ENCODE measurements around the gene EPB41L3. TPM values are rescaled to one million over a fixed set of nuclear protein-coding genes. Genes with fewer than 3 reads are reported as not detected.

EPB41L3 gene
- total RNA-seq, 4 donors from 2014 or later, result 9.6 to 37.0 (median 13.5) TPM

DNA sequence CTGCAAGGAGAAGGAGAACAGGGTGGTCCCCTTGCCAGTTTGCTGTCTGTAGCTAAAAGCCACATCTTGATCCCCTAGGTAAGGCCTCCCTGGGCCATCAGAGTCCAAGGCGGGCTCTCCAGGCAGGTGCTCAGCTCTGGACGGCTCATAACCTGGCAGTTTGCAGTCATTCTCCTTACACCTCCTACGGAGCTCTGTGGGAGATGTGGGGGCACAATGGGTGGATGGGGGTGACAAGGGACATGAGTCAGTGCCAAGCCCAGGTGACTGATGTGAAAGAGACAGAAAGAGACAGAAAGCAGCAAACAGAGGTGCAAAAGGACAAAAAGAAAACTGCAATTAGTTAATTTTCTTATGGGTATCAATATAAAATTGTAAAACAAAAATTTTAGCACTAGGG, 127.7 kb downstream of the EPB41L3 start:
- WGBS, result 85% methylated on average over 3 of the region's 3 CpGs
- TF ChIP-seq POLR2A (IDR thresholded peaks at IDR 0.05) (no peak), EP300 (IDR thresholded peaks at IDR 0.05) (no peak), POLR2AphosphoS5 (IDR thresholded peaks at IDR 0.05) (no peak)
- TF ChIP-seq, protein P1, sequence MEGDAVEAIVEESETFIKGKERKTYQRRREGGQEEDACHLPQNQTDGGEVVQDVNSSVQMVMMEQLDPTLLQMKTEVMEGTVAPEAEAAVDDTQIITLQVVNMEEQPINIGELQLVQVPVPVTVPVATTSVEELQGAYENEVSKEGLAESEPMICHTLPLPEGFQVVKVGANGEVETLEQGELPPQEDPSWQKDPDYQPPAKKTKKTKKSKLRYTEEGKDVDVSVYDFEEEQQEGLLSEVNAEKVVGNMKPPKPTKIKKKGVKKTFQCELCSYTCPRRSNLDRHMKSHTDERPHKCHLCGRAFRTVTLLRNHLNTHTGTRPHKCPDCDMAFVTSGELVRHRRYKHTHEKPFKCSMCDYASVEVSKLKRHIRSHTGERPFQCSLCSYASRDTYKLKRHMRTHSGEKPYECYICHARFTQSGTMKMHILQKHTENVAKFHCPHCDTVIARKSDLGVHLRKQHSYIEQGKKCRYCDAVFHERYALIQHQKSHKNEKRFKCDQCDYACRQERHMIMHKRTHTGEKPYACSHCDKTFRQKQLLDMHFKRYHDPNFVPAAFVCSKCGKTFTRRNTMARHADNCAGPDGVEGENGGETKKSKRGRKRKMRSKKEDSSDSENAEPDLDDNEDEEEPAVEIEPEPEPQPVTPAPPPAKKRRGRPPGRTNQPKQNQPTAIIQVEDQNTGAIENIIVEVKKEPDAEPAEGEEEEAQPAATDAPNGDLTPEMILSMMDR (IDR thresholded peaks at IDR 0.05), result no peak

DNA sequence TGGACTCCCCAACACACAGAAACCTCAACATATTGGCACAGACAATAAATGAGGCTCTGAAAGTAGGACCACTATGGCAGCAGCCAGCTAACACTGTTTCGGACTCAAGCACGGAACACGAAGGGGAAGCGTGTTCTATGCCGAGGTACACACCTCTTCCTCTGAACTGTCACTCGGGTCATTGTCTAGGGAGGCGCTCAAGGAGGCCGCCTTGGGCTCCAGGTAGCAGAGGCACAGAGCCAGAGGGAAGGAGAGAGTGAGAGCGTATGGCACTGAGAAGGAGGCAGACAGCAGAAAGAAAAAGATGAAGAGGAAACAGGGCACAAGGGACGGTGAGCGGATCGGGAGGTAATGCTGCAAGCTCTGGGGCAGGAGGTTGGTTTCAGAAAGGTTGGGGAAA, 128.1 kb downstream of the EPB41L3 start:
- no peak for DNase-seq (ENCODE audit: low spot score in 2 of 2)
- WGBS, result 96% methylated on average over 12 of the region's 12 CpGs
- TF ChIP-seq, protein P1 (IDR thresholded peaks at IDR 0.05), result no peak
- TF ChIP-seq POLR2A (IDR thresholded peaks at IDR 0.05) (no peak), POLR2AphosphoS5 (IDR thresholded peaks at IDR 0.05) (no peak), EP300 (IDR thresholded peaks at IDR 0.05) (no peak)
- H3K27ac ChIP-seq, result no peak overlapping the region
- H3K4me3 ChIP-seq, result no peak overlapping the region
- H3K36me3 ChIP-seq, result peaks cover 12% of the 10 kb centered on the region
- H3K4me1 ChIP-seq, result no peaks in the 10 kb centered on the region
- no peaks in the 10 kb centered on the region for H3K27me3 ChIP-seq
- H3K9me3 ChIP-seq, result no peaks in the 10 kb centered on the region

More for the DNA sequence above, 127.7 kb downstream of the EPB41L3 start:
- Histone ChIP-seq H3K4me1 (no peaks in the 10 kb centered on the region), H3K4me3 (no peak overlapping the region), H3K9me3 (no peaks in the 10 kb centered on the region), H3K27ac (no peak overlapping the region), H3K27me3 (no peaks in the 10 kb centered on the region), H3K36me3 (peaks cover 12% of the 10 kb centered on the region)
- DNase-seq (ENCODE audit: low spot score in 2 of 2), result no peak

DNA sequence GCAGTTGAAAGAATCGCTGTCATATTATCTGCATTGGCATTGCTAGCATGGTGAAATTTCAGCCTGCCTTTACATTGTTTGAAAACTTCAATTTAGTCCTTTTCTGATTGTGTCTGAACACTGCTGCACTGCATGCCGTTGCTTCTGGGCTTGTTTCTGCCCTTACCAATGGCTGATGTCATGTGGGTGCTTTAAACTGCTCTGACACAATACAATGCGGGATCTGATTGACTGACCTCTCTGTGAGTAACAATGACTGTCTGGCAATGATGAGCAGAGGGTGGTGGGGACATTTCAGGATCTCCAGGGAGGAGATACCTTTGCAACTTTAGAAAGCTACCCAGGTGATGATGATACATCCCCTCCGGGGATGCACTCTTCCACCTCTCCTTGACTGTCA, 128.8 kb downstream of the EPB41L3 start:
- Histone ChIP-seq H3K4me3 (no peak overlapping the region), H3K27ac (no peak overlapping the region), H3K4me1 (no peaks in the 10 kb centered on the region), H3K27me3 (no peaks in the 10 kb centered on the region), H3K9me3 (no peaks in the 10 kb centered on the region), H3K36me3 (peaks cover 12% of the 10 kb centered on the region)
- no peak for DNase-seq (ENCODE audit: low spot score in 2 of 2)
- no peak for TF ChIP-seq EP300 (IDR thresholded peaks at IDR 0.05)
- WGBS, result 92% methylated on average over 4 of the region's 4 CpGs

DNA sequence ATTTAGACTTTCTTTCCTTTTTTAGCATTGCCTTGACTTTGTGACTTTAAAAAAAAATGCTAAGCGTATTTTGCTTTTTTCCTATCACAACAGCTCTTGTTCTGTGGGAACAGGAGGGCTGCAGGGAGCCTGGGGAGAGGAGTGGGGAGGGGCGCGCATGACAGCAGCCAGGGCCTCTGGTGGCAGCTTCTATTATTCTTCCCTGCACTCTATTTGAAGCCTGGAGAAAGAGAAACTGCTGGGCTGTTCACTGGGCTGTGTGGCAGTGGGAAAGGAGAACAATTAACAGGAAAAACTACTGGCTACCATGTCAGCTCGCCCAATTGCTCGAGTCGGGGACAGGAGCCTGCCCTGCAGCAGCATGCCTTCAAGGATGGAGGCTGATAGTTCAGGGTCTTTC, 129.3 kb downstream of the EPB41L3 start:
- Histone ChIP-seq H3K4me3 (no peak overlapping the region), H3K4me1 (no peaks in the 10 kb centered on the region), H3K27me3 (no peaks in the 10 kb centered on the region), H3K36me3 (peaks cover 12% of the 10 kb centered on the region), H3K9me3 (no peaks in the 10 kb centered on the region), H3K27ac (no peak overlapping the region)
- no peak for DNase-seq (ENCODE audit: low spot score in 2 of 2)
- 72% methylated on average over 6 of the region's 6 CpGs for WGBS
- TF ChIP-seq, protein P1 (IDR thresholded peaks at IDR 0.05), result no peak
- no peak for TF ChIP-seq POLR2A (IDR thresholded peaks at IDR 0.05)
- TF ChIP-seq EP300 (IDR thresholded peaks at IDR 0.05), result no peak
- no peak for TF ChIP-seq POLR2AphosphoS5 (IDR thresholded peaks at IDR 0.05)

DNA sequence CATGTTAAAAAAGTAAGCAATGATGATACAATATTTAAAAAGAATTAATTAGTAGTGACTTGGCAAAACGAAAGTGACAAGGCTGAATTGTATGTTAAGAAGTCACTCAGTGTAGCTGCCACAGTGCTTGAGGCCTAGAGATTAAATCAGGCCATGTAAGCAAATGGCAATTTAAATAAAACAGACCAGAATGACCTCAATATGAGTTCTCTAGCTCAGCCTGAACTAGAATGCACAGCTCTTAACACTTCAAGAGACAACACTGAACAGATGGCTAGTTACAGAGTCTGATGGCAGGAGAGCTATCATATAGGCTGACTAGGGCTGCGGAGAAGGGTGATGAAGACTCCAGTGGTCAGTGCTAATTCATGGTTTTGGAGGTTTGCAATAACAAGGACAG, 130.3 kb downstream of the EPB41L3 start:
- peaks cover 12% of the 10 kb centered on the region for H3K36me3 ChIP-seq
- TF ChIP-seq EP300 (IDR thresholded peaks at IDR 0.05) (no peak), POLR2AphosphoS5 (IDR thresholded peaks at IDR 0.05) (no peak), POLR2A (IDR thresholded peaks at IDR 0.05) (no peak)
- TF ChIP-seq, protein P1 (IDR thresholded peaks at IDR 0.05), result no peak
- H3K4me3 ChIP-seq, result no peak overlapping the region
- no peaks in the 10 kb centered on the region for H3K9me3 ChIP-seq
- H3K4me1 ChIP-seq, result no peaks in the 10 kb centered on the region
- no peaks in the 10 kb centered on the region for H3K27me3 ChIP-seq
- WGBS, result 64% methylated on average over 2 of the region's 2 CpGs
- DNase-seq (ENCODE audit: low spot score in 2 of 2), result no peak
- H3K27ac ChIP-seq, result no peak overlapping the region

DNA sequence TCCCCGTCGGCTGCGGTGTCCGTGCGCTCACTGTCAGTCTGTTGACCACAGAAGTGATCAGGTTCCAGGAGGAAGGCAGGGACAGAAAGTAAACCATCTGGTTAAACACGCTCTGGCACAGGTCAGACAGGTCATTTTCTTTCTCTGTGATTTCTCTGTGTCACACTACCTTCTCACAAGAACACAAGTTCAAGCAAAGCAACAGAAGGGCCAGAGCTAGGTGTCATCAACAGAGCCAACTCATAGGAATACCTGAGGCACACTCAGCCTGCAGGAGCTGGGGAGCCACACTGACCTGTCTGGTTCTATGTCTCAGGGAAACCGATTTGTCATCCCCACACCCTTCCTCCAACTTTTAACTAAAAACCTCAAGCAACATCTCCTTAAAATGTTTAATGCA, 133.2 kb downstream of the EPB41L3 start:
- Histone ChIP-seq H3K4me1 (no peaks in the 10 kb centered on the region), H3K36me3 (peaks cover 13% of the 10 kb centered on the region), H3K9me3 (no peaks in the 10 kb centered on the region), H3K27me3 (no peaks in the 10 kb centered on the region), H3K27ac (no peak overlapping the region), H3K4me3 (no peak overlapping the region)
- DNase-seq (ENCODE audit: low spot score in 2 of 2), result no peak
- TF ChIP-seq EP300 (IDR thresholded peaks at IDR 0.05), result no peak
- WGBS, result 91% methylated on average over 7 of the region's 7 CpGs

Measured in suprapubic skin (tissue), 4 donors.